ENCODE data around the gene RIC1. TPM values are rescaled to one million over a fixed set of nuclear protein-coding genes. Genes with fewer than 3 reads are reported as not detected.
"Not testable (repeated sequence)": the region's sequence is repeated elsewhere in the genome, so short reads cannot be mapped to it uniquely, and the experiment has no call there.

RIC1 gene
- total and polyA plus RNA-seq, 2 donors, result 10.3 to 23.9 TPM

DNA sequence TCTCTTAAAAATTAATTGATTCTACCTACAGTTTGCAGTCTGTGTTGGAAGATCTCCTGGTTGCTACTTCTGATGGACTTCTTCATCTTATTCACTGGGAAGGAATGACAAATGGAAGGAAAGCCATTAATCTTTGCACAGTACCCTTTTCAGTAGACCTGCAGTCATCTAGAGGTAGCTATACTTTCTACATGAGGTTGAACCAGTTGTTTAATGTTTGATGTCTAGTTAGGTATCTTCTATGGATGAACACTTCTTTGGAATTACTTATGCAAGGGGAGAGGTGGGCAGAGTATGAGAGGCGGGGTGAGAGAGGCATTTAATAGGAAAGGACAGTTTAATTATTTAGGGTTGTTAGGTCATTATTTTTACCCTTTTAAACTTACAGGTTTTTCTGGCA lies 91.2 kb downstream of the RIC1 start:
- H3K9me3 ChIP-seq (ENCODE audit: control insufficient read depth in 2 of 2, insufficient read depth in 1 of 2, low read length in 1 of 2), result peaks cover 0 to 3% of the 10 kb centered on the region in 2 donors
- no peaks in the 10 kb centered on the region for H3K4me1 ChIP-seq (ENCODE audit: control insufficient read depth in 2 of 2, insufficient read depth in 2 of 2, low read length in 2 of 2)
- H3K4me3 ChIP-seq (ENCODE audit: low read length in 2 of 2), result no peak overlapping the region
- H3K27ac ChIP-seq (ENCODE audit: low read depth in 1 of 2, low read length in 1 of 2), result no peak overlapping the region
- H3K27me3 ChIP-seq (ENCODE audit: control insufficient read depth in 2 of 2, insufficient read depth in 1 of 2, low read length in 1 of 2), result no peaks in the 10 kb centered on the region
- DNase-seq (ENCODE audit: low read depth in 6 of 9, low spot score in 9 of 9), result no peak
- 100% methylated on average over 1 of the region's 1 CpG for WGBS
- peaks cover 12 to 26% of the 10 kb centered on the region in 2 donors for H3K36me3 ChIP-seq (ENCODE audit: control insufficient read depth in 2 of 2, insufficient read depth in 2 of 2, low read length in 1 of 2)

GRCh38 chr9:5721279-5722087 lies 92.6 kb downstream of the RIC1 start:
- DNase-seq (ENCODE audit: low read depth in 6 of 9, low spot score in 9 of 9), result no peak

GRCh38 chr9:5722679-5723078 lies 93.8 kb downstream of the RIC1 start:
- peaks cover 6 to 24% of the 10 kb centered on the region in 2 donors for H3K36me3 ChIP-seq (ENCODE audit: control insufficient read depth in 2 of 2, insufficient read depth in 2 of 2, low read length in 1 of 2)
- WGBS, result 99% methylated on average over 4 of the region's 4 CpGs
- not testable (repeated sequence) for H3K4me3 ChIP-seq (ENCODE audit: low read length in 2 of 2); H3K9me3 ChIP-seq (ENCODE audit: control insufficient read depth in 2 of 2, insufficient read depth in 1 of 2, low read length in 1 of 2); H3K4me1 ChIP-seq (ENCODE audit: control insufficient read depth in 2 of 2, insufficient read depth in 2 of 2, low read length in 2 of 2); H3K27ac ChIP-seq (ENCODE audit: low read depth in 1 of 2, low read length in 1 of 2); DNase-seq (ENCODE audit: low read depth in 6 of 9, low spot score in 9 of 9); H3K27me3 ChIP-seq (ENCODE audit: control insufficient read depth in 2 of 2, insufficient read depth in 1 of 2, low read length in 1 of 2)

More at GRCh38 chr9:5721279-5722087, 92.6 kb downstream of the RIC1 start:
- Histone ChIP-seq H3K27me3 (ENCODE audit: control insufficient read depth in 2 of 2, insufficient read depth in 1 of 2, low read length in 1 of 2) (no peaks in the 10 kb centered on the region), H3K9me3 (ENCODE audit: control insufficient read depth in 2 of 2, insufficient read depth in 1 of 2, low read length in 1 of 2) (peaks cover 0 to 3% of the 10 kb centered on the region in 2 donors), H3K36me3 (ENCODE audit: control insufficient read depth in 2 of 2, insufficient read depth in 2 of 2, low read length in 1 of 2) (peaks cover 8 to 20% of the 10 kb centered on the region in 2 donors), H3K4me3 (ENCODE audit: low read length in 2 of 2) (no peak overlapping the region), H3K4me1 (ENCODE audit: control insufficient read depth in 2 of 2, insufficient read depth in 2 of 2, low read length in 2 of 2) (no peaks in the 10 kb centered on the region), H3K27ac (ENCODE audit: low read depth in 1 of 2, low read length in 1 of 2) (no peak overlapping the region)
- WGBS, result 95% methylated on average over 18 of the region's 18 CpGs

DNA sequence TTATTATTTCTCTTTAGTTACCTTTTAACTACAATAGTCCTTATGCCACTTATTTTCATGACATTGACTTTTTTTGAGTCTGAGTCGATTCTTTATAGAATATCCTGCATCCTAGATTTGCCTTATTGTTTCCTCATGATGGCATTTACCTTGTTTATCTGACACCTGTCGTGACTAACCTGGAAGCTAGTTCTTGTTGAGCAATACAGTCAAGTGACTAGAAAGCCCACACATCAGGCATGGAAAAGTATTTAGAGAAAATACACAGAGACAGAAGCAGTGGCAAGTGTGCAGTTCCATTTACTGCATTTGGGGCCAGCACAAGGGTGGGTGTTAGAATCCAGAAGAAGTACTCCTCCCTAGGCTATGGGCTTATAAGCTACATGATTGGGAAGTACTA lies 106.2 kb downstream of the RIC1 start:
- 95% methylated on average over 2 of the region's 2 CpGs for WGBS
- H3K9me3 ChIP-seq (ENCODE audit: control insufficient read depth in 2 of 2, insufficient read depth in 1 of 2, low read length in 1 of 2), result no peaks in the 10 kb centered on the region
- H3K27ac ChIP-seq (ENCODE audit: low read depth in 1 of 2, low read length in 1 of 2), result no peak overlapping the region
- no peak for DNase-seq (ENCODE audit: low read depth in 6 of 9, low spot score in 9 of 9)
- H3K36me3 ChIP-seq (ENCODE audit: control insufficient read depth in 2 of 2, insufficient read depth in 2 of 2, low read length in 1 of 2), result peaks cover 13 to 20% of the 10 kb centered on the region in 2 donors
- H3K4me1 ChIP-seq (ENCODE audit: control insufficient read depth in 2 of 2, insufficient read depth in 2 of 2, low read length in 2 of 2), result no peaks in the 10 kb centered on the region
- H3K4me3 ChIP-seq (ENCODE audit: low read length in 2 of 2), result no peak overlapping the region
- no peaks in the 10 kb centered on the region for H3K27me3 ChIP-seq (ENCODE audit: control insufficient read depth in 2 of 2, insufficient read depth in 1 of 2, low read length in 1 of 2)

DNA sequence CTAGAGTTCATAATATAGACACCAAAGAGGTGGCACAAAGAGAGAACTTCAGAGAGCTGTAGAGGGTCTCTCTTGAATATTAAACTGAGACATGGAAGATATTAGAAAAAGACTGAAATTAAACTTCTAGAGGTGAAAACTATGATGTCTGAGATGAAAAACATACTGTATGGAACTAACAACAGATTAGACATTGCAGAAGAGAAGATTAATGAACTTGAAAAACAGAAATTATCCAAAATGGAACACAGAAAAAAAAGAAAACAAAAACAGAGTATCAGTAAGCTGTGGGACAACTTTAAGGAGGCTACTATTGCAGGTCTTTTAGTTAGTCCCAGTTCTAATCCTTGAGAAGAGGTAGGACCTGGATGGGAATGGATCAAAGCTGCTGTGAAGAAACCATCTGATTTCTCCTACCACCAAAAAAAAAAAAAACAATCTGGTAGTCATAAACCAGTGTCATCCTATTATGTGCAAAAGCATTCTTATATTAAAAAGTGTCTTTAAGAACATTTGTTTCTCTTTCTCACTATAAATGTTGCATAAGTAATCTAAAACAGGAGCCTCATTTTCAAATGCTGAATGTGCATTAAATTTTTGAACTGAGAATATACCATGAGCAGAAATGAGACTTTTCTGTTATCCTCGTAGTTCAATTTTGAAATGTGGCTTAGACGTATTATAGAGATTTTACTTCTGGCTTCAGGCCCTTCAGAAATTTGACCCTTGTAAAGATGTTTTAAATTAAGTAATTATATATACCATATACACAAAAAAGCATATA lies 107.8 kb downstream of the RIC1 start:
- Histone ChIP-seq H3K9me3 (ENCODE audit: control insufficient read depth in 2 of 2, insufficient read depth in 1 of 2, low read length in 1 of 2) (no peaks in the 10 kb centered on the region), H3K27ac (ENCODE audit: low read depth in 1 of 2, low read length in 1 of 2) (no peak overlapping the region), H3K36me3 (ENCODE audit: control insufficient read depth in 2 of 2, insufficient read depth in 2 of 2, low read length in 1 of 2) (peaks cover 13 to 24% of the 10 kb centered on the region in 2 donors), H3K27me3 (ENCODE audit: control insufficient read depth in 2 of 2, insufficient read depth in 1 of 2, low read length in 1 of 2) (no peaks in the 10 kb centered on the region), H3K4me3 (ENCODE audit: low read length in 2 of 2) (no peak overlapping the region), H3K4me1 (ENCODE audit: control insufficient read depth in 2 of 2, insufficient read depth in 2 of 2, low read length in 2 of 2) (no peaks in the 10 kb centered on the region)
- DNase-seq (ENCODE audit: low read depth in 6 of 9, low spot score in 9 of 9), result no peak
- WGBS, result 76% methylated on average over 2 of the region's 2 CpGs

DNA sequence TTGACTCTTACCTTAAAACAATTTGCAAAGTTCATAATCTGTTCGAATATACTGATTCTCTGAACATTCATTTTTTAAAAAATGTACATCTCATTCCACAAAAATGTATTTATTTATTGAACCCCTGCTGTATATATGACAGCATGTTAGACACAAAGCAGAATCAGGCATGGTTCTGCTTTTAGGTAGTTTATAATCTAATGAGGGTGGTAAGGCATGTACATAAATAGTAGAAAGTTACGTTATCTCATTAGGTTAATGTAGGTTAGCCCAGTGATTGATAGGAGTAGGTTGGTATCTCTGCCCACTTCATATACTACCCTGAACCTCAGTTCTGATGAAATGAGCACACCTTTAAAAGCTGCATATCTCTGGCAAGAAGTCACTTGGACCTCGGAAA lies 114.2 kb downstream of the RIC1 start:
- Histone ChIP-seq H3K4me3 (ENCODE audit: low read length in 2 of 2) (no peak overlapping the region), H3K36me3 (ENCODE audit: control insufficient read depth in 2 of 2, insufficient read depth in 2 of 2, low read length in 1 of 2) (peaks cover 17 to 51% of the 10 kb centered on the region in 2 donors), H3K27ac (ENCODE audit: low read depth in 1 of 2, low read length in 1 of 2) (no peak overlapping the region), H3K9me3 (ENCODE audit: control insufficient read depth in 2 of 2, insufficient read depth in 1 of 2, low read length in 1 of 2) (no peaks in the 10 kb centered on the region), H3K27me3 (ENCODE audit: control insufficient read depth in 2 of 2, insufficient read depth in 1 of 2, low read length in 1 of 2) (no peaks in the 10 kb centered on the region), H3K4me1 (ENCODE audit: control insufficient read depth in 2 of 2, insufficient read depth in 2 of 2, low read length in 2 of 2) (no peaks in the 10 kb centered on the region)
- no peak for DNase-seq (ENCODE audit: low read depth in 6 of 9, low spot score in 9 of 9)
- WGBS, result 97% methylated on average over 3 of the region's 3 CpGs

GRCh38 chr9:5748438-5748837 lies 119.5 kb downstream of the RIC1 start:
- Histone ChIP-seq H3K4me3 (ENCODE audit: low read length in 2 of 2) (no peak overlapping the region), H3K9me3 (ENCODE audit: control insufficient read depth in 2 of 2, insufficient read depth in 1 of 2, low read length in 1 of 2) (no peaks in the 10 kb centered on the region), H3K27ac (ENCODE audit: low read depth in 1 of 2, low read length in 1 of 2) (no peak overlapping the region), H3K27me3 (ENCODE audit: control insufficient read depth in 2 of 2, insufficient read depth in 1 of 2, low read length in 1 of 2) (no peaks in the 10 kb centered on the region), H3K4me1 (ENCODE audit: control insufficient read depth in 2 of 2, insufficient read depth in 2 of 2, low read length in 2 of 2) (no peaks in the 10 kb centered on the region), H3K36me3 (ENCODE audit: control insufficient read depth in 2 of 2, insufficient read depth in 2 of 2, low read length in 1 of 2) (peaks cover 11 to 51% of the 10 kb centered on the region in 2 donors)
- no peak for DNase-seq (ENCODE audit: low read depth in 6 of 9, low spot score in 9 of 9)
- WGBS, result 97% methylated on average over 1 of the region's 1 CpG

DNA sequence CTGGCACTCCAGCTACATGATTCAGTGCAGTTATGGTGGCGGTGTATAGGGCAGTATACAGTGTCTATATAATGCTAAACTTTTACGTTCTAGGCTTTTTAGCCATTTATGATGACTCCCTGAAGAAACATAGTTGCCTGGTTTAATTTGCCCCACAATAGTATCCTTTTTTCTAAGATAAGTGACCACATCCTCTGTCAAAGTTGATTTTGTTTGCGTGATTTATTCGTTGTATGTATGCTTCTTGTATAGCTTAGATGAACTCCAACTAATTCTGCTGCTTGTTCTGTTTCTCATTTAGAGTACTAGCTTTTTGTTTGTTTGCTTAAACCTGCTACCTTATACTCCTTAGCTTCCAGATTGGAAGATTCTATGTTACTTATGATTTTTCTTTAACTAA lies 120.4 kb downstream of the RIC1 start:
- peaks cover 6 to 49% of the 10 kb centered on the region in 2 donors for H3K36me3 ChIP-seq (ENCODE audit: control insufficient read depth in 2 of 2, insufficient read depth in 2 of 2, low read length in 1 of 2)
- no peaks in the 10 kb centered on the region for H3K9me3 ChIP-seq (ENCODE audit: control insufficient read depth in 2 of 2, insufficient read depth in 1 of 2, low read length in 1 of 2)
- no peak for DNase-seq (ENCODE audit: low read depth in 6 of 9, low spot score in 9 of 9)
- H3K27me3 ChIP-seq (ENCODE audit: control insufficient read depth in 2 of 2, insufficient read depth in 1 of 2, low read length in 1 of 2), result no peaks in the 10 kb centered on the region
- WGBS, result 91% methylated on average over 4 of the region's 4 CpGs
- H3K4me3 ChIP-seq (ENCODE audit: low read length in 2 of 2), result no peak overlapping the region
- H3K27ac ChIP-seq (ENCODE audit: low read depth in 1 of 2, low read length in 1 of 2), result no peak overlapping the region
- no peaks in the 10 kb centered on the region for H3K4me1 ChIP-seq (ENCODE audit: control insufficient read depth in 2 of 2, insufficient read depth in 2 of 2, low read length in 2 of 2)

DNA sequence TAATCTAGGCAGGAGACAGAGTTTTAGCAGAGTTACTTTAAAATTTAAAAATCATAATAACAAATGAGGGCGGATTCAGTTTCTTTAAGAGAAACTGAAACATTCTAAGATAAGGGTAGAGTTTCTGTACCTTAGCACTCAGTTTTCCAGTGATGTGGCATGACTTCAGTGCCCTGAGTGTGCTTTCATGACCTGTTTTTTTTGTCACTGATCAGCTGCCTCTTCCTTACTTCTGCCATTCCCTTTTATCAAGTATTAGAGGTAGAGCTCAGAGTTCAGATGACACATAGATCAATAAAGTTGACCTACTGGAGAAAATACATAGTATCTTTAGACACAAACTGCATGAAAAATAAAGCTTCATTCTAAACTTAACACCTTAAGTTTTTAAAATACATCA lies 121.7 kb downstream of the RIC1 start:
- Histone ChIP-seq H3K27ac (ENCODE audit: low read depth in 1 of 2, low read length in 1 of 2) (no peak overlapping the region), H3K27me3 (ENCODE audit: control insufficient read depth in 2 of 2, insufficient read depth in 1 of 2, low read length in 1 of 2) (no peaks in the 10 kb centered on the region), H3K9me3 (ENCODE audit: control insufficient read depth in 2 of 2, insufficient read depth in 1 of 2, low read length in 1 of 2) (no peaks in the 10 kb centered on the region), H3K4me1 (ENCODE audit: control insufficient read depth in 2 of 2, insufficient read depth in 2 of 2, low read length in 2 of 2) (no peaks in the 10 kb centered on the region), H3K4me3 (ENCODE audit: low read length in 2 of 2) (no peak overlapping the region), H3K36me3 (ENCODE audit: control insufficient read depth in 2 of 2, insufficient read depth in 2 of 2, low read length in 1 of 2) (peaks cover 8 to 46% of the 10 kb centered on the region in 2 donors)
- WGBS, result 96% methylated on average over 1 of the region's 1 CpG
- no peak for DNase-seq (ENCODE audit: low read depth in 6 of 9, low spot score in 9 of 9)
